Amygdala (tissue), 56 donors: ENCODE data around the gene SBF1.

Experiments used
- DNase-seq, 56 donors: peaks; one replicate each; lab custom pipeline; 2025; lab: John Stamatoyannopoulos, UW

The SBF1 gene

DNA sequence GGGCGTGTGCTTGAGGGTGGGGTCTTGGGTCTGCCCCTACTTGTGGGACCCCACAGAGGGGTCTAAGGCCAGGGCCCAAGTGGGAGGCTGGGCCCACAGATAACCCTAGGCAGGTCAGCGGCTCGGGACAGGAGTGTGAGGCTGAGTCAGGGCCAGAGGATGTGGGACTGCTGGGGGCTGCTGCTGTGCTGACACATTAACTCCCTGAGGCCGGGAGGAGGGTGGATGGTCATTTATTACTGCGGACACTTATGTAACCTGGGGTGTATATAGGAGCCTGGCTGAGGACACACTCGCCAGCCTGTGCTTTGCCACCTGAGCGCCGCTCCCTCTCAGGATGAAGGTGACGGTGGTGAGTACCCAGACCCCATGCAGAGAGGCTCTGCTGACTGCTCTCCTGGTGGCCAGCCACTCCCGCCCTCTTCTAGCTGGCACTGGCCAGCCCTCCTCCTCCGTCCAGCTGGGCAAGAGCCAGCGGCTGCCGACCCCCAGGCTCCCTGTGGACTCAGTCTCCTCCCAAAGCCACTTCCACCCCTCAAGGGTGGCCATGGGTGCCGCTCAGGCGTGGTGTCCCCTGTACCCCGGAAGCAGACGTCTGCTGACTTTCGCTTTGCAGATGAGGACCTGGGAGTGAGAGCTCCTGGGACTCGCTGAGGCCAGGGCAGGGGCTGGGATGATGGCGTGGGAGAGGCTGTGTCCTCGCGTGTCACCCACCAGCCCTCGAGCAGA is 11.9 kb upstream of the SBF1 start, which contains the start of gene MIOX:
Gene MIOX, plus strand, starts transcription at position 299 of the 729 bp plus-strand sequence. Its CDS starts 39 bp downstream, at position 338.
- no peak for DNase-seq

DNA sequence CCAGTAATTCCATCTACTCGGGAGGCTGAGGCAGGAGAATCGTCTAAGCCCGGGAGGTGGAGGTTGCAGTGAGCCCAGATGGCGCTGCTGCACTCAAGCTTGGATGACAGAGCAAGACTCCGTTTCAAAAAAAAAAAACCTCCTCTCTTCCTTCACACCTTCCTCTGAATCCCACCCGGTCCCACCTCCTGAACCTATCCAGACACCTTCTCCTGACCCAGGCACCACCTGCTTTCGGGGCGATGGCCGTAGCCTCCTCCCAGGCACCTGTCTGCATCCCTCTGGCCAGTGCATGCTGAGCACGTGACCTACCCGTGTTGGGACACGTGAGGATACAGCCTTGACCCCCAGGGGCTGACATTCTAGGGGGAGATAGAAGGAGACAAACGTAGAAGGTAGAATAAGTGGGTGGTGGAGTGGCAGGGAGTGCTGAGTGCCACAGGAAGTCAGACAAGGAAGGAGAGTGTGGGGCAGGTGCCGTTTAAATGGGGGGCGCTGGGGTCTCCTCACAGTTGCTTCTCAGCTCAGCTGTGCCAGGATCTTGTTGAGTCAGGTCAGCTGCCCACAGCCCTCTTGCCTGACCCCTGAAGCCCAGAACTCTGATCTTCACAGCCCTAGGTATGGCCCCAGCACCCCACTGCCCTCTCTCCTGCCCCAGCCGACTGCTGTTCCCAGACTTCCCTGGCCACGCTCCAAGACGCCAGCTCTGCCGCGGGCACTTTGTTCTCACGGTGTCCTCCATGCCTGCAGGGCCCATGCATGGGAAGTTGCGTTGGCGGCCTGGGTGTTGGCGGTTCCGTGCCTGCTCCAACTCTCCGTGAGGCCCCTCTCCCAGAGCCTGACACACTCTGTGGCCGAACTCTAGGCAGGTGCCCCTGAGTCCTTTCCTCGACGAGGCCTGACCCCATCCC is 10.6 kb upstream of the SBF1 start:
- no peak for DNase-seq

DNA sequence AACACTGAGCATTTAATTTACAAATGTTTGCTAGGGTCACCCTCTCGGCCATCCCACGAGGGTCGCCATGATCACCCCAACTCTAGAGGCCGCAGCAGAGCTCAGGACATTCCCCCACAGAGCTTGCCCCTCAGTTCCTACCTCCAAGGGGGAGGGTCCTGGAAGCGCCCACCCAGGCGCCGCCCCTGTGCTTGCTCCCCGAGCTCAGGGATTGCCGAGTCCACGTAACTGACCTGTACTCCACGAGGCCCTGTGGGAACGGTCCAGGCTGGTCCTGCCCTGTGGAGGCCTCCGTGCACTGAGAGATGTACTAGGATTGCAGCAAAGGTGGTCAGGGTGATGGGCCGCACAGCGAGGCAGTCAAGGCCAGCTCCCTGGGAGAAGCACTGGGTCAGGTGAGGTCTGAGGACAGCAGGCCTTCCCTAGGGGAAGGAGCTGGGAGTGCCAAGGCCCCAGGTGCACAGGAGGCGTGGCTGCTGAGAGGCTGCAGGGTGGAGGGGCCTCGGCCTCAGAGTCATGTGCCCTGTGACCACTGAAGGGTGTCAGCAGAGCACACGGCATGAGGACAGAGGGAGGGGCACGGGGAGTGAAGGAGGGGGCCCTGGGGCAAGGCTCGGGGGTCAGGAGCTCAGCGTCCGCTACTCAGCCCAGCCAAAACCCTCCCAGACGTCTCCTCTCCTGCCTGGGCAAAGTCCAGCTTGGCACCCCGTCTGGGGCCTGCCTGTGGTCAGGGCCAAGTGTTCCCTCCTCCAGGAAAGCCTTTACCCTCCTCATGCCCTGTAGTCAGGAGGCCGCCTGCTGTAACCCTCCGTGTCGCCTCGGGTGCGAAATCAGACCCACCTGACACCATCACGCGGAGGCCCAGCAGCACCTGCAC is 9.4 kb upstream of the SBF1 start:
- no peak for DNase-seq

- DNase-seq, result no peak
Measured at GRCh38 chr22:50483556-50483955, 8.7 kb upstream of the SBF1 start.

DNA sequence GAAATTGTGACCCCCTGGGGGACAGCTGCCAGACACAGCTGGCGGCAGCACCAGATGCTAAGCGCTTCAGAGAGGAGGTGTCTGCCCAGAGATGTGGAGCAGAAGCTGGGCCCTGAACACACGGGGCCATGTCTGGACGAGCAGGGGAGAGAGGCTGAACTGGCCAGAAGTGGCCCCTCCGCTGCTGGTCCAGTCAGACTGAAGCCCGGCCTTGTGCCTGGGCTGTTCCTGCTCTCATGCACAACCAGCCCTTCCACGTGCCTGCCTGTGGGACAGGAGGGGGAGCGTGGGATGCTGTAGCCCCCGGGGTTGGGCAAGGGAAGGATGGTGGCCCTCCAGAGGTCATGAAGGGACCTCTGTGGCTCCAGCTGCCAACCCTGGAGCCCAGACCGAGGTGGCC is 8.3 kb upstream of the SBF1 start:
- DNase-seq, result no peak

GRCh38 chr22:50482107-50483074 is 7.6 kb upstream of the SBF1 start:
- DNase-seq, result no peak

DNA sequence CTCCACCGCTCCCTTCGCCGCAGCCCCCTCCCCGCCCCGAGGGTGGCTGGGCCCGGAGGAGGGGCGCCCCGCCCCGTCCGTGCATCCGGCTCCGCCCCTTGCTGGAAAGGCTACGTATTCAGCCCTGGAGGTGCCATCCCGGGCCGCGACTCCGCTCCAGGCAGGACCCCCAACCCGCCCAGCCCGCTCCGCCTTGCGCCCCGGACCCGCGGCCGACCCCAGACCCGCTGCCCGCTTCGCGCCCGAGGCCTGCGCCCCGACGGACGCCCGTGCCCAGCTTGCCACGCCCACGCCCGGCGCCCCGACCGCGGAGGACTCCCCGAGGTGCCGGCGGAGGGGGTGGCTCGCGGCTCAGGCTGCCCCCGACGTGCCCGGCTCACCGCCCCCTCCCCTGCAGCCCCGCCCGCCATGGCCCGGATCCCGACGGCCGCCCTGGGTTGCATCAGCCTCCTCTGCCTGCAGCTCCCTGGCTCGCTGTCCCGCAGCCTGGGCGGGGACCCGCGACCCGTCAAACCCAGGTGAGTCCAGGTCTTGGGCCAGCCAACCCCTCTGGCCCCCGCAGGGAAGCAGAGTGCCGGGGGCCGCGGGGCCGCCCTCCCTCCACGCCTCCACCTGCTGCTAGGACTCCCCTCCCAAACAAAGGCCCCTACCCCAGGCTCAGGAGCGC is 6.7 kb upstream of the SBF1 start, which contains the start of gene ADM2:
Gene ADM2, plus strand, starts transcription at position 104 of the 667 bp plus-strand sequence. Its CDS starts 305 bp downstream, at position 409.
- DNase-seq, result no peak

DNA sequence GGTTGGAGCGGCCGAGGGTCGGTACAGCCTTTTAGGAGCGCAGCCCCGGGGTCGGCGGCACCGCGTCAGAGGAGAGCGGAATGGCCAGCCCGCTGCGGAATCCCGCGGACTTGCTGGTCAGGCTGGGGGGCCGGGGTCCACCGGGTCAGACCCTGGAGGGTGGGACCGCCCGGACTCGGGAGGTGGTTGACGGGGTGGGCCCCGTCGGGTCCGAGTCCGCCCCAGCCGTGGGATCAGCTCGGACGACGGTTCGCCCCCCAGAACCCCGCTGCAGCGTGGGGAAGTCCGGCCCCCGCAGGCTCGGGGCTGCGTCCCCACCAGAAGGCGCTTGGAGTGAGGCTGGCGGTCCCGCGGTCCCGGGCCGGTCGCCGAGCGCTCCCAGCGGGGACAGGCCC is 6.2 kb upstream of the SBF1 start:
- no peak for DNase-seq

- DNase-seq, result no peak
Measured at GRCh38 chr22:50479721-50480120, 4.9 kb upstream of the SBF1 start.

DNA sequence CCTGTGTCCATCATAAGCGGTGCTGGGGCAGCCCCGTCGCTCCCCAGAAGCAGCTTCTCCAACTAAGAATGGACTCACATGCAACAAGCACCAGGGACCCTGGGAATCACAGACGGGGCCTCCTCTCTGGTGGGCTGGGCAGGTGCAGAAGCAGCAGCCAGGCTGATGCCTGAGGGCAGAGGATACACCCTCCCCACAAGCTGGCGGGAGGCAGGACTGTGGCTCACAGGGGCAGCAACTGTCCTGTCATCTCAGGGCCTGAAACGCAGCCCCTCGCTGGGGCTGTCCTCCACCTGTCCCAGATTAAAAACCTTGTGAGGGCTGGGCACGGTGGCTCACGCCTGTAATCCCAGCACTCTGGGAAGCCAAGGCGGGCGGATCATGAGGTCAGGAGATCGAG is 3.1 kb upstream of the SBF1 start:
- DNase-seq, result no peak

DNA sequence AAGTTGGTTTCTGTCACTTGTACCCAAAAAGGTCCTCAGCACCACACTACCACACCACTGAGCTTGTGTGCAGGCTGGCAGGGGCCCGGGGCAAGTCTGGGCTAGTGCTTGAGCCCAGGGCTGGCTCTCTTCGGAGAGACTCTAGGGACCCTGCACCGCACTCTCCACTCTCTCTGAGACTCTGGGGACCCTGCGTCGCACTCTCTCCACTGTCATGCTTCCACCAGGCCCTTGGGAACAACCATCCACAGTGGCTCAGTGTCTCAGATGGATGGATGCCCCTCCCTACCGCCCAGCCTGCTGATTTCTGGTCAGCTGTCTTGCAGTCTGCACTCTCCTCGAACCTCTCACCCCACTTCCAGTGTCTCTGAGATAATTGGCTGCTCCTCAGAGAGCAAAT is 2.0 kb upstream of the SBF1 start:
- no peak for DNase-seq

DNA sequence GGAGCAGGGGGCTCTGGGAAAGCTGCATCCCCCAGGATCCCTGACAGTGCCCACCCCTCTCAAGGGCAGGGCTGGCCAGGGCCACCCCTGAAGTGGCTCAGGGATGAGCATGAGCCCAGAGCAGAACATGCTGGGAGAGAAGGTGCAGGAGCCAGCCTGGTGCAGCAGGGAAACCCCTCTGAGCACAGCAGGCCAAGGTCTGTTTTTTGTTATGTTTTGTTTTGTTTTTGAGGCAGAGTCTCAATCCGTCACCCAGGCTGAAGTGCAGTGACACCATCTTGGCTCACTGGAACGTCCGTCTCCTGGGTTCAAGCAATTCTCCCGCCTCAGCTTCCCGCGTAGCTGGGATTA is 792 bp upstream of the SBF1 start:
- DNase-seq, result no peak

- peak in 9 of 56 donors; percentile 12 to 36 (median 27) for DNase-seq
Measured at GRCh38 chr22:50473855-50474671, 772 bp downstream of the SBF1 start.

DNA sequence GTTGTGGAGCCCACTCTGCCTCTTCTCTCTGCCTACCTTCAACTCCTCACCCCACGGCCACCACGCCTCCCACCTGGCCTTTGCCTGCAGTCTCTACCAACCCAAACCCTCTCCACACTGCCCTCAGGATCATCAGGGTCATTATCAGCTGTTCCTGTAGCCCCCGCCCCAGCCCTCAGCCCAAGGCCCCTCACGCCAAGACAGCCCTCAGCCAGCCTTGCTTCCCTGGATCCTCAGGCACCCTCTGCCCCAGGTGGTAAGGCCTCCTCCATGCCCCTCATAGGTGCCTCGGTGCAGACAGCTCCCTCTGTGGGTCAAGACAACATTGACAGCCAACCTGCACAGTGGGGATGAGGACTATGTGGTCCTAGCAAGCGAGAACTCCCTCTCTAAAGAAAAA is 1.7 kb downstream of the SBF1 start:
- no peak for DNase-seq

DNA sequence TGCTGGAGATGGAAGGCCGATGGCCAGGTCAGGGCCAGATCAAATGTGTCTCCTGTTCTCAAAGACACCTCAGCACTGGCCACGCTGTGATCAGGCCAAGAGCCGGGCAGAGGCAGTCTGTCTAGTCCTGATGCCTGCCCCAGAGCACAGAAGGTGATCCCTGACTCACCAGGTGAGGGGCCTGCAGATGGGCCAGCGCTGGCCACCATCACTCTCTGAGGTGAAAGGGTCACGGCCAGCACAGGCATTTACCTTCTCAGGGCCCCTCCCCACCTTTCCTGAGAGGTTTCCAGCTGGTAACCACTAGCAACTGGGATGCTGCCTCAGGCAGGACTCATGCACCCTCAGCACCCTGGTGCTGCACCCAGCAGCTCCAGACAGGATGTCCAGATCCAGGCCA is 2.9 kb downstream of the SBF1 start:
- no peak for DNase-seq

- DNase-seq, result peak in 42 of 56 donors; percentile 19 to 86 (median 44)
Measured at GRCh38 chr22:50471197-50471847, 3.5 kb downstream of the SBF1 start.

GRCh38 chr22:50470491-50470890 is 4.3 kb downstream of the SBF1 start:
- no peak for DNase-seq
